Measurements from ENCODE around the gene NDUFAF3.

The NDUFAF3 gene

GRCh38 chr3:49021813-49022687, at the start of gene NDUFAF3:
Gene NDUFAF3, plus strand, starts transcription at chr3:49022121. Its CDS starts 24 bp downstream, at chr3:49022145.
- peak; percentile 74 to 81 for DNase-seq (ENCODE audit: low read depth in 2 of 2, low spot score in 1 of 2)

GRCh38 chr3:48974076-48974864, 47.7 kb upstream of the NDUFAF3 start:
- no peak for DNase-seq (ENCODE audit: low read depth in 2 of 2, low spot score in 1 of 2)

GRCh38 chr3:48979451-48979850, 42.5 kb upstream of the NDUFAF3 start:
- no peak for DNase-seq (ENCODE audit: low read depth in 2 of 2, low spot score in 1 of 2)

- no peak for DNase-seq (ENCODE audit: low read depth in 2 of 2, low spot score in 1 of 2)
Observed at GRCh38 chr3:48980295-48980694, 41.6 kb upstream of the NDUFAF3 start.

GRCh38 chr3:48982016-48982415, 39.9 kb upstream of the NDUFAF3 start:
- DNase-seq (ENCODE audit: low read depth in 2 of 2, low spot score in 1 of 2), result no peak

GRCh38 chr3:48982686-48983085, 39.2 kb upstream of the NDUFAF3 start:
- DNase-seq (ENCODE audit: low read depth in 2 of 2, low spot score in 1 of 2), result no peak

- DNase-seq (ENCODE audit: low read depth in 2 of 2, low spot score in 1 of 2), result no peak
Observed at GRCh38 chr3:48983096-48983495, 38.8 kb upstream of the NDUFAF3 start.

GRCh38 chr3:48984663-48985062, 37.3 kb upstream of the NDUFAF3 start:
- no peak for DNase-seq (ENCODE audit: low read depth in 2 of 2, low spot score in 1 of 2)

- no peak for DNase-seq (ENCODE audit: low read depth in 2 of 2, low spot score in 1 of 2)
Observed at GRCh38 chr3:48985831-48986376, 36.0 kb upstream of the NDUFAF3 start.

- DNase-seq (ENCODE audit: low read depth in 2 of 2, low spot score in 1 of 2), result no peak
Observed at GRCh38 chr3:48989126-48989795, 32.7 kb upstream of the NDUFAF3 start.

- peak; percentile 69 to 79 for DNase-seq (ENCODE audit: low read depth in 2 of 2, low spot score in 1 of 2)
Observed at GRCh38 chr3:48989796-48990635, 31.9 kb upstream of the NDUFAF3 start, which contains the start of gene P4HTM. Gene P4HTM, plus strand, starts transcription at chr3:48990241. Its CDS starts 16 bp downstream, at chr3:48990257.

- DNase-seq (ENCODE audit: low read depth in 2 of 2, low spot score in 1 of 2), result no peak
Observed at GRCh38 chr3:48990636-48991469, 31.1 kb upstream of the NDUFAF3 start.

GRCh38 chr3:48991851-48992545, 29.9 kb upstream of the NDUFAF3 start:
- no peak for DNase-seq (ENCODE audit: low read depth in 2 of 2, low spot score in 1 of 2)

GRCh38 chr3:48993834-48994233, 28.1 kb upstream of the NDUFAF3 start:
- DNase-seq (ENCODE audit: low read depth in 2 of 2, low spot score in 1 of 2), result no peak

GRCh38 chr3:48996640-48997039, 25.3 kb upstream of the NDUFAF3 start:
- no peak for DNase-seq (ENCODE audit: low read depth in 2 of 2, low spot score in 1 of 2)

- no peak for DNase-seq (ENCODE audit: low read depth in 2 of 2, low spot score in 1 of 2)
Observed at GRCh38 chr3:48997102-48997635, 24.8 kb upstream of the NDUFAF3 start.

- DNase-seq (ENCODE audit: low read depth in 2 of 2, low spot score in 1 of 2), result no peak
Observed at GRCh38 chr3:48997714-48998637, 23.9 kb upstream of the NDUFAF3 start.

Measured in stimulated activated CD8-positive, alpha-beta memory T cell treated with anti-CD3 and anti-CD28 coated beads, Interleukin-4, amount 100 ng/mL, for 4 hours (primary cell).